Measurements from ENCODE around the gene ETS1.

The ETS1 gene

GRCh38 chr11:128628686-128629085 lies 41.3 kb upstream of the ETS1 start:
- no peak for TF ChIP-seq CTCF (IDR thresholded peaks at IDR 0.05; ENCODE audit: control insufficient read depth, insufficient read depth, low read depth, low read length, missing control alignments)
- DNase-seq (ENCODE audit: low read depth): no peak
- H3K4me3 ChIP-seq (ENCODE audit: control insufficient read depth, low read depth, low read length): no peak overlapping the region

DNA sequence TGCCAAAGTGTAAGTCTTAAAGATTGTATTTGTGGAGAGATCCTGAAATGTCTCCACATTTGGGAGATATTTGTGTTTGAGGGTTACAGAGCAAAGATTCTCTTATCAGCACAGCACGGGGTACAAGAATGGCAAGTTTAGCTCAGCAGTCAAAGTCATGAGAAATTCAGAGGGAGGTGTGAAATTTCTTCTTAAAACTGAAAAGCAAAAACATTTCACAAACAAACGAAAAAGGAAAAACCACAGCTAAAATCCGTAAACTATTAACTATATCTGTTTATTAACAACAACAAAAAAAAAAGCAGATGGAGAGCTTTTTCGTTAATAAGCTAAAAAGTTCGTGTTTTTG lies 40.9 kb upstream of the ETS1 start:
- DNase-seq (ENCODE audit: low read depth): no peak
- no peak overlapping the region for H3K4me3 ChIP-seq (ENCODE audit: control insufficient read depth, low read depth, low read length)
- no peak for TF ChIP-seq CTCF (IDR thresholded peaks at IDR 0.05; ENCODE audit: control insufficient read depth, insufficient read depth, low read depth, low read length, missing control alignments)

GRCh38 chr11:128627666-128628324 lies 40.4 kb upstream of the ETS1 start:
- no peak for TF ChIP-seq CTCF (IDR thresholded peaks at IDR 0.05; ENCODE audit: control insufficient read depth, insufficient read depth, low read depth, low read length, missing control alignments)
- H3K4me3 ChIP-seq (ENCODE audit: control insufficient read depth, low read depth, low read length): no peak overlapping the region
- DNase-seq (ENCODE audit: low read depth): no peak

- TF ChIP-seq CTCF (IDR thresholded peaks at IDR 0.05; ENCODE audit: control insufficient read depth, insufficient read depth, low read depth, low read length, missing control alignments): no peak
- no peak for DNase-seq (ENCODE audit: low read depth)
Observed at GRCh38 chr11:128626913-128627665, 39.7 kb upstream of the ETS1 start.

DNA sequence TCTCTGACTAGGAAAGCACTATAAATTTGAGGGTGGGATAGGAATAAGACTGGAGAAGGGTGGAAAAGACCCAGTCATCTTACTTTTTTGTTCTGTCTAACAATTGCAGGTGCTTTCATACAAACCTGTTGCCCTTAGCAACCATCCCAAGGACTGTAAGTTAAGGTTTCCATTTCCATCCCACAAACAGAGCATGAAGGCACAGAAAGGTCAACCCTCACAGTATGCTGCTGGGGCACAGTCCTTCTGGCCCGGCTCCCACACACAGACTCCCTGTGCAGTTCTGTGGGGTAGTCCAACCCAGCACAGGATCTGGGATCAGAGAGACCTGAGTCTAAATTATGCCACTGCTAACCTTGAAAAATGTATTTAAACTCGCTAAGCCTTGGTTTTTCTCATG lies 38.4 kb upstream of the ETS1 start:
- no peak for DNase-seq (ENCODE audit: low read depth)
- H3K4me3 ChIP-seq (ENCODE audit: control insufficient read depth, low read depth, low read length): no peak overlapping the region
- no peak for TF ChIP-seq CTCF (IDR thresholded peaks at IDR 0.05; ENCODE audit: control insufficient read depth, insufficient read depth, low read depth, low read length, missing control alignments)

More at GRCh38 chr11:128626913-128627665, 39.7 kb upstream of the ETS1 start:
- H3K4me3 ChIP-seq (ENCODE audit: control insufficient read depth, low read depth, low read length): no peak overlapping the region

GRCh38 chr11:128625326-128625725 lies 38.0 kb upstream of the ETS1 start:
- TF ChIP-seq CTCF (IDR thresholded peaks at IDR 0.05; ENCODE audit: control insufficient read depth, insufficient read depth, low read depth, low read length, missing control alignments): no peak
- H3K4me3 ChIP-seq (ENCODE audit: control insufficient read depth, low read depth, low read length): no peak overlapping the region
- DNase-seq (ENCODE audit: low read depth): no peak
